Mesothelial cell of epicardium (in vitro differentiated cells): ENCODE results near the gene PPP1R17. TPM values are rescaled to one million over a fixed set of nuclear protein-coding genes. Genes with fewer than 3 reads are reported as not detected.
A peak's percentile ranks its signal among the peaks of the same experiment; 100 is the strongest.

Experiments used
- DNase-seq, 2 experiments: peaks; one replicate each; pipeline ENCODE4 v3.0.0; 2021; ENCODE audit warnings: low spot score in 2 of 2; ENCODE audit not compliant: unreplicated experiment in 2 of 2
- H3K27ac Mint-ChIP-seq: 2 replicates; pipeline ENCODE4 v1.8.0; 2021; ENCODE audit warnings: mixed read lengths
- H3K27me3 Mint-ChIP-seq: 2 replicates; pipeline ENCODE4 v1.8.0; 2021; ENCODE audit warnings: low read depth, mixed read lengths
- H3K36me3 Mint-ChIP-seq: 2 replicates; pipeline ENCODE4 v1.8.0; 2021; ENCODE audit warnings: mixed read lengths
- H3K4me1 Mint-ChIP-seq: 2 replicates; pipeline ENCODE4 v1.8.0; 2021; ENCODE audit warnings: mixed read lengths
- H3K4me3 Mint-ChIP-seq: 2 replicates; pipeline ENCODE4 v1.8.0; 2021; ENCODE audit warnings: mild to moderate bottlenecking, moderate library complexity, mixed read lengths
- H3K9me3 Mint-ChIP-seq: 2 replicates; pipeline ENCODE4 v1.8.0; 2021; ENCODE audit warnings: mixed read lengths
- CTCF ChIP-seq: fragments of 200-600 bp; sonication (generic); IDR thresholded peaks from one replicate; pipeline ENCODE4 v1.5.0; 2021; ENCODE audit warnings: antibody characterized with exemption; ENCODE audit not compliant: unreplicated experiment
- total RNA-seq: library from RNA; stranded (reverse); gene quantifications from 3 replicates; pipeline ENCODE4 v1.2.1, GENCODE V29; 2021

Gene PPP1R17
- not detected in 3 replicates for total RNA-seq

DNA sequence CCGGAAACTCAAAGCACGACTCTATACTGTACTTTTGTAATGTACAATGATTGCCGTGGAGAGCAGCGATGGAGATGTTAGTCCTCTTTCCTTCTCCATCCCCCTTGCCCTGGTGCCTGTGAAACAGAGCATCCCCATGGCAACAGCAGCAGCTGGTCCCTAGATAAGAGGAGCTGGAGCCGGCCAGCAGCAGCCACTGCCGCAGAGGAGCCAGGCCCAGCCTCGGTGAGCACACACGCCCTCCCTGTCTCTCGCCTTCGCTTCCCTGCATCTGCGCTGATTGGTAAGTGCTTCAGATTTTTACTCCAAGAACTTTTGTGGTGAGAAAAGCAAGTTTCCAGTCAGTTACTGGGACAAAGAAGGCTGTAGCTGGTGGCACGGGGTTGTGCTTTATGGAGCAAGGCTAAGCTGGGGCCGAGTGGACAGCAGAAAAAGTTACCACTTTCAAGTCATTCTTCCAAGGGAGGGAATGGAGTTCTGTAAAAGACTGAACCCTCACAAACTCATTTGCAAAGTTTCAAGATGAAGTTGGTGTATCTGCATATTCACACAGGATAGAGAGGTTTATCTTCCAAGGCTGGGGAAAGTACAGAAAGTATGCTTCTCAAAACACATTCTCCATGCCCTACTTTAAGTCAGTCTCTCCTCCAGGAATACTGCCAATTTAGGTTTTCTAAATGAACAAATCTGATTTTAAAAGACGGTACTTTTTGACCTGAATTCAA, at the start of gene PPP1R17:
Gene PPP1R17 (plus strand): TSS at position 192 of the 725 bp plus-strand sequence. CDS start 5,227 bp downstream, outside the sequence.
- no peak for TF ChIP-seq CTCF
- Mint-ChIP-seq H3K4me1 (peaks cover 5% of the 10 kb centered on the region), H3K4me3 (no peak within 1 kb of the TSS), H3K27me3 (peaks cover 50% of the 10 kb centered on the region), H3K27ac (no peak within 1 kb of the TSS), H3K36me3 (no peaks in the 10 kb centered on the region), H3K9me3 (no peaks in the 10 kb centered on the region)
- DNase-seq, result no peak

- Mint-ChIP-seq H3K9me3 (no peaks in the 10 kb centered on the region), H3K27ac (no peak overlapping the region), H3K36me3 (no peaks in the 10 kb centered on the region), H3K4me3 (no peak overlapping the region), H3K27me3 (peaks cover 24% of the 10 kb centered on the region), H3K4me1 (no peaks in the 10 kb centered on the region)
- no peak for DNase-seq
- no peak for TF ChIP-seq CTCF
Observed at GRCh38 chr7:31640381-31640780, 46.6 kb upstream of the PPP1R17 start.

- no peak for TF ChIP-seq CTCF
- Mint-ChIP-seq H3K9me3 (no peaks in the 10 kb centered on the region), H3K27ac (no peak overlapping the region), H3K27me3 (peaks cover 17% of the 10 kb centered on the region), H3K36me3 (no peaks in the 10 kb centered on the region), H3K4me1 (no peaks in the 10 kb centered on the region), H3K4me3 (no peak overlapping the region)
- no peak for DNase-seq
Observed at GRCh38 chr7:31642681-31643115, 44.3 kb upstream of the PPP1R17 start.

GRCh38 chr7:31646942-31647341, 40.1 kb upstream of the PPP1R17 start:
- Mint-ChIP-seq H3K27ac (no peak overlapping the region), H3K4me1 (no peaks in the 10 kb centered on the region), H3K9me3 (no peaks in the 10 kb centered on the region), H3K4me3 (no peak overlapping the region), H3K27me3 (peaks cover 7% of the 10 kb centered on the region), H3K36me3 (no peaks in the 10 kb centered on the region)
- DNase-seq, result no peak
- no peak for TF ChIP-seq CTCF

GRCh38 chr7:31647511-31647910, 39.5 kb upstream of the PPP1R17 start:
- TF ChIP-seq CTCF, result no peak
- H3K4me1 Mint-ChIP-seq, result no peaks in the 10 kb centered on the region
- no peaks in the 10 kb centered on the region for H3K9me3 Mint-ChIP-seq

GRCh38 chr7:31648288-31648687, 38.7 kb upstream of the PPP1R17 start:
- no peak overlapping the region for H3K4me3 Mint-ChIP-seq

More at GRCh38 chr7:31647511-31647910, 39.5 kb upstream of the PPP1R17 start:
- Mint-ChIP-seq H3K27ac (no peak overlapping the region), H3K27me3 (peaks cover 3% of the 10 kb centered on the region), H3K4me3 (no peak overlapping the region), H3K36me3 (no peaks in the 10 kb centered on the region)
- DNase-seq, result no peak

More at GRCh38 chr7:31648288-31648687, 38.7 kb upstream of the PPP1R17 start:
- Mint-ChIP-seq H3K4me1 (no peaks in the 10 kb centered on the region), H3K9me3 (no peaks in the 10 kb centered on the region), H3K27ac (no peak overlapping the region), H3K36me3 (no peaks in the 10 kb centered on the region), H3K27me3 (peaks cover 2% of the 10 kb centered on the region)
- no peak for DNase-seq
- TF ChIP-seq CTCF, result peak; percentile 32
